Stimulated activated CD8-positive, alpha-beta memory T cell treated with anti-CD3 and anti-CD28 coated beads, Interleukin-7, amount 100 ng/mL, for 24 hours (primary cell): ENCODE data around the gene SNRPD1.
"Not testable (repeated sequence)": the region's sequence is repeated elsewhere in the genome, so short reads cannot be mapped to it uniquely, and the experiment has no call there.

ENCODE experiments used
- DNase-seq: peaks from one replicate; pipeline ENCODE4 v3.0.0-alpha.2; 2020; ENCODE audit warnings: low read depth

SNRPD1 gene

GRCh38 chr18:21612125-21613039 lies at the start of gene SNRPD1:
Gene SNRPD1 (plus strand): TSS chr18:21612314. CDS start chr18:21612430, 116 bp downstream.
- DNase-seq, result peak; percentile 80

- no peak for DNase-seq
Measured at GRCh38 chr18:21571772-21572171, 40.3 kb upstream of the SNRPD1 start.

- no peak for DNase-seq
Measured at GRCh38 chr18:21575656-21576055, 36.5 kb upstream of the SNRPD1 start.

- no peak for DNase-seq
Measured at GRCh38 chr18:21584391-21584790, 27.7 kb upstream of the SNRPD1 start.

GRCh38 chr18:21592361-21592760 lies 19.8 kb upstream of the SNRPD1 start:
- DNase-seq, result not testable (repeated sequence)

- no peak for DNase-seq
Measured at GRCh38 chr18:21593540-21594257, 18.4 kb upstream of the SNRPD1 start.

- DNase-seq, result no peak
Measured at GRCh38 chr18:21597620-21598019, 14.5 kb upstream of the SNRPD1 start.

- DNase-seq, result no peak
Measured at GRCh38 chr18:21598726-21599584, 13.2 kb upstream of the SNRPD1 start.

GRCh38 chr18:21599585-21600525 lies 12.3 kb upstream of the SNRPD1 start:
- no peak for DNase-seq

- peak; percentile 84 for DNase-seq
Measured at GRCh38 chr18:21600526-21601410, 11.3 kb upstream of the SNRPD1 start, which contains the start of gene ESCO1. Gene ESCO1 (minus strand): TSS chr18:21600704. CDS start chr18:21574843, 25,861 bp downstream.

- no peak for DNase-seq
Measured at GRCh38 chr18:21602299-21602587, 9.9 kb upstream of the SNRPD1 start.

GRCh38 chr18:21604671-21605070 lies 7.4 kb upstream of the SNRPD1 start:
- no peak for DNase-seq

GRCh38 chr18:21605213-21605612 lies 6.9 kb upstream of the SNRPD1 start:
- DNase-seq, result no peak

GRCh38 chr18:21611401-21612124 lies 551 bp upstream of the SNRPD1 start:
- not testable (repeated sequence) for DNase-seq

GRCh38 chr18:21621640-21622039 lies 9.5 kb downstream of the SNRPD1 start:
- not testable (repeated sequence) for DNase-seq

GRCh38 chr18:21629089-21629832 lies 17.1 kb downstream of the SNRPD1 start:
- no peak for DNase-seq

GRCh38 chr18:21632393-21632792 lies 20.3 kb downstream of the SNRPD1 start:
- no peak for DNase-seq

GRCh38 chr18:21634588-21635199 lies 22.6 kb downstream of the SNRPD1 start:
- DNase-seq, result no peak
